Spinal cord (tissue), 10 donors: ENCODE measurements around the gene SLC25A27. TPM values are rescaled to one million over a fixed set of nuclear protein-coding genes. Genes with fewer than 3 reads are reported as not detected.

Source experiments
- DNase-seq, 6 donors: peaks; one replicate each; pipeline versions ENCODE4 v3.0.0 to v3.0.0-alpha.2; 2013 to 2015; ENCODE audit warnings: low spot score in 6 of 6, low read depth in 4 of 6
- H3K27ac ChIP-seq: one replicate; pipeline ENCODE4 v1.5.1; 2013; ENCODE audit warnings: low read depth, low read length, control low read depth
- H3K27me3 ChIP-seq: one replicate; pipeline ENCODE4 v1.6.1; 2013; ENCODE audit warnings: low read length; ENCODE audit not compliant: control insufficient read depth, insufficient read depth
- H3K36me3 ChIP-seq: one replicate; pipeline ENCODE4 v1.6.1; 2013; ENCODE audit warnings: low read length; ENCODE audit not compliant: control insufficient read depth, insufficient read depth
- H3K4me1 ChIP-seq: one replicate; pipeline ENCODE4 v1.6.1; 2013; ENCODE audit warnings: low read length; ENCODE audit not compliant: control insufficient read depth, insufficient read depth
- H3K4me3 ChIP-seq: one replicate; pipeline ENCODE4 v1.5.1; 2013; ENCODE audit warnings: low read depth, low read length, control low read depth
- H3K9me3 ChIP-seq: one replicate; pipeline ENCODE4 v1.6.1; 2013; ENCODE audit warnings: low read length; ENCODE audit not compliant: control insufficient read depth, insufficient read depth
- WGBS: methylation state at CpG from one replicate; pipeline ENCODE4 v1.1.5; 2013; ENCODE audit warnings: missing lambda C conversion rate; ENCODE audit not compliant: insufficient coverage; 5-methylcytosine and 5-hydroxymethylcytosine counted together
- polyA plus RNA-seq, 2 donors: library from polyadenylated mRNA; unstranded; fragments of 120-200 nt; gene quantifications; one replicate each; pipeline ENCODE4 v1.2.1, GENCODE V29; 2013; ENCODE audit not compliant: insufficient read length in 2 of 2
- total RNA-seq, 2 donors: library from RNA; depleted of rRNA in 1 of 2; stranded (reverse); fragments of 120-200 nt in 1 of 2; fragments of >200 nt in 1 of 2; gene quantifications; one replicate each; pipeline versions ENCODE4 v1.2.3 to v1.2.4, GENCODE V29; 2013 to 2014
- donor health status: healthy.

Gene SLC25A27
- total and polyA plus RNA-seq, 4 donors = 43.5 to 69.5 (median 54.9) TPM

GRCh38 chr6:46628498-46628897 is 24.3 kb upstream of the SLC25A27 start:
- no CpG with 5 or more reads among the region's 1 CpG for WGBS
- Histone ChIP-seq H3K27me3 (no peaks in the 10 kb centered on the region), H3K4me3 (no peak overlapping the region), H3K4me1 (no peaks in the 10 kb centered on the region), H3K36me3 (no peaks in the 10 kb centered on the region), H3K9me3 (no peaks in the 10 kb centered on the region), H3K27ac (no peak overlapping the region)
- DNase-seq = no peak

GRCh38 chr6:46628976-46629375 is 23.8 kb upstream of the SLC25A27 start:
- no CpG with 5 or more reads among the region's 3 CpGs for WGBS
- Histone ChIP-seq H3K27ac (no peak overlapping the region), H3K9me3 (no peaks in the 10 kb centered on the region), H3K27me3 (no peaks in the 10 kb centered on the region), H3K4me1 (no peaks in the 10 kb centered on the region), H3K36me3 (no peaks in the 10 kb centered on the region), H3K4me3 (no peak overlapping the region)
- DNase-seq = peak in 1 of 6 donors; percentile 14

DNA sequence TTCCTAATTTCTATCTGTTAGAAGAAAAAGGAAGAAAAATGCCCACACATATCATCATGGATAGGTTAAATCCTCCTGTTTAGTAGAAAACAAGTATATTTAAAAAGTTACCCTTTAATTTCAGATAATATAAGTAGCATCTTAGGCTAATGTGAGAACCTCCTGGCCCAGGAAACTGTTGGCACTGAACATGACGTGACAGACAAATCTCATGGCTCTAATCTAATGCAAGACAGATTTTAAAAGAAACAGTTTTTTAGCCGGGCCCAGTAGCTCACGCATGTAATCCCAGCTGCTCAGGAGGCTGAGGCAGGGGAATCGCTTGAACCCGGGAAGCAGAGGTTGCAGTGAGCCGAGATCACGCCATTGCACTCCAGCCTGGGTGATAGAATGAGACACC is 23.1 kb upstream of the SLC25A27 start:
- no peak overlapping the region for H3K4me3 ChIP-seq
- no peaks in the 10 kb centered on the region for H3K36me3 ChIP-seq
- WGBS = 92% methylated on average over 6 of the region's 7 CpGs
- no peaks in the 10 kb centered on the region for H3K27me3 ChIP-seq
- H3K4me1 ChIP-seq = no peaks in the 10 kb centered on the region
- H3K27ac ChIP-seq = no peak overlapping the region
- DNase-seq = peak in 1 of 6 donors; percentile 36
- no peaks in the 10 kb centered on the region for H3K9me3 ChIP-seq

DNA sequence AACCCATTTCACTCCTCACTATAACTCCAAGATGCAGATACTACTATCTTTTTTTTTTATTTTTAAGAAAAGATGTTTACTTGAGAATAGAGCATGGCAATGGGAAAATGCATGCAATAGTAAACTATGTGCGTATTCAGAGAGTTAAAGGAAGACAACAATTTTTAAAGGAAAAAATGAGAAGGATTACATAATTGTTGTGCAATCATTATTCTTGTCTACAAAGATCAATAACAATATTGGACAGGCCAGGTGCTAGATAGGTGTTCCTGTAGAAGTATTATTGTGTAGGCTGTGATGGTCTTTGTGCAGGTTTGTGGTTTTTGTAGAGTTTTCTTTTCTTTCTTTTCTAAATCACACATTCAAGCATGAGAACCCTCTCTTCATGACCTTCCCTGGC is 20.7 kb upstream of the SLC25A27 start:
- H3K4me3 ChIP-seq = no peak overlapping the region
- H3K36me3 ChIP-seq = no peaks in the 10 kb centered on the region
- H3K27ac ChIP-seq = no peak overlapping the region
- no peaks in the 10 kb centered on the region for H3K4me1 ChIP-seq
- no CpG with 5 or more reads among the region's 1 CpG for WGBS
- DNase-seq = no peak
- no peaks in the 10 kb centered on the region for H3K9me3 ChIP-seq
- no peaks in the 10 kb centered on the region for H3K27me3 ChIP-seq

GRCh38 chr6:46635462-46635861 is 17.3 kb upstream of the SLC25A27 start:
- H3K4me1 ChIP-seq = no peaks in the 10 kb centered on the region
- no peak overlapping the region for H3K27ac ChIP-seq
- H3K27me3 ChIP-seq = no peaks in the 10 kb centered on the region
- WGBS = 100% methylated on average over 4 of the region's 6 CpGs
- no peak for DNase-seq
- no peak overlapping the region for H3K4me3 ChIP-seq
- H3K36me3 ChIP-seq = no peaks in the 10 kb centered on the region
- H3K9me3 ChIP-seq = no peaks in the 10 kb centered on the region

- no peaks in the 10 kb centered on the region for H3K4me1 ChIP-seq
- H3K27me3 ChIP-seq = no peaks in the 10 kb centered on the region
- DNase-seq = peak in 1 of 6 donors; percentile 74
- no CpG with 5 or more reads among the region's 5 CpGs for WGBS
- H3K4me3 ChIP-seq = no peak overlapping the region
- H3K9me3 ChIP-seq = no peaks in the 10 kb centered on the region
- no peak overlapping the region for H3K27ac ChIP-seq
- no peaks in the 10 kb centered on the region for H3K36me3 ChIP-seq
These were observed 15.6 kb upstream of the SLC25A27 start for GRCh38 chr6:46637145-46637544.

DNA sequence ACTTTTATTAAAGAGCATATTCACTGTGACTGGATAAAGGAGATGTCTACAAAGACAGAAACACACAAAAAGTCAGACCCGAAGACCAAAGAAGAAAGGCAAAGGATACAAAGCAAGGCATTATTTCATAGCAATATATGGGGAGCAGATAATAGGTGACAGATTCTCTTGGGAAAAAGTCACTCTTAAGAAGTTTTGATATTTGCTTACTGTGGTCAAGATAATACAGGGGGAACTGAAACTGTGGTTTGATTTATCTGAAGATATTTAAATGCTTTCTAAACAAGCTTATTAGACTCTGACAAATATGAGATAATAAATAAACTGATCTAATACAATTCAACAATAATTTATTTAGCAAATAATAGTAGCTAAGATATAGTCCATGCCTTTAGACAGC is 14.8 kb upstream of the SLC25A27 start:
- no peaks in the 10 kb centered on the region for H3K27me3 ChIP-seq
- no peak for DNase-seq
- H3K36me3 ChIP-seq = no peaks in the 10 kb centered on the region
- WGBS = no CpG with 5 or more reads among the region's 1 CpG
- no peak overlapping the region for H3K4me3 ChIP-seq
- no peaks in the 10 kb centered on the region for H3K9me3 ChIP-seq
- H3K4me1 ChIP-seq = no peaks in the 10 kb centered on the region
- H3K27ac ChIP-seq = no peak overlapping the region

- H3K4me3 ChIP-seq = no peak overlapping the region
- DNase-seq = no peak
- H3K27ac ChIP-seq = no peak overlapping the region
- no peaks in the 10 kb centered on the region for H3K36me3 ChIP-seq
- H3K27me3 ChIP-seq = no peaks in the 10 kb centered on the region
- no peaks in the 10 kb centered on the region for H3K4me1 ChIP-seq
- WGBS = 83% methylated on average over 2 of the region's 2 CpGs
- H3K9me3 ChIP-seq = no peaks in the 10 kb centered on the region
These were observed 14.1 kb upstream of the SLC25A27 start for GRCh38 chr6:46638650-46639049.

DNA sequence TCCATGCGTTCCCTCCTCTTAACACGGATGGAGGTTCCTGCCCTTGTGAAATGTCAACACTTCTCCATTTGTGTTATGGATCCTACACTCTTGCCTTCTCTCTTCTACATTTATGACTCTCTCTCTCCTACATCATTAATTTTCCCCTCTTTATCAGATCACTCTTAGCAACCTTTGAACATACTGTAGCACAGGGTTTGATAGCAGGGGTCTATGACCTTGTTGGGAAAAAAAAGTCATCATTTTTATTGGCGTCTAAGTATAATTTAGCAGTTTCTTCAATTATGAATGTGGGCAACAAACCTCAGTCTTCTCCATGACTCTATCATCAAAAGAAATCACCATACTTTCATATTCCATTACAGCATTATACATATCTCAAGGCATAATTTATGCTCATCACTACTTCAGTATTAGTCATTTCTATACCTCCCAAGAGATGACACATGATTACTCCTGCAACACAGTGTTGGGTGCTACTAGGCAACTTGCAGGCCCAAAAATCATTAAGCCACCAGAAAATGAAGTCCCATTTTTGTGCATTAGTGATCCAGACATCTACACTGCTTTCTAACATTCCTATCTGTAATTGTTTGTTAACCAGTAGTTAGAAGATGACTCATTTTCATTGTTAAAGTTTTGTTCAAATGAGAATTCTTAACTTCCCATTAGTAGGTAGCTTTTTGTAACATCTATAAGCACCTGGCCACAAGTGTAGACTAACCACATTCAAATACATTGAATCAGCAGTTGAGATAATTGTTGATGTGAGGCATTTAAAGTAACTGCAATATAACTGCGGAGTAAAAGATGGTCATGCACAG is 9.6 kb upstream of the SLC25A27 start:
- H3K4me1 ChIP-seq = no peaks in the 10 kb centered on the region
- no peak overlapping the region for H3K4me3 ChIP-seq
- no peak for DNase-seq
- WGBS = 85% methylated on average over 2 of the region's 4 CpGs
- no peaks in the 10 kb centered on the region for H3K9me3 ChIP-seq
- no peaks in the 10 kb centered on the region for H3K36me3 ChIP-seq
- no peaks in the 10 kb centered on the region for H3K27me3 ChIP-seq
- no peak overlapping the region for H3K27ac ChIP-seq

- H3K4me1 ChIP-seq = no peaks in the 10 kb centered on the region
- H3K9me3 ChIP-seq = no peaks in the 10 kb centered on the region
- DNase-seq = no peak
- no peak overlapping the region for H3K27ac ChIP-seq
- WGBS = no CpG with 5 or more reads among the region's 1 CpG
- H3K4me3 ChIP-seq = no peak overlapping the region
- H3K36me3 ChIP-seq = no peaks in the 10 kb centered on the region
- H3K27me3 ChIP-seq = no peaks in the 10 kb centered on the region
These were observed 7.5 kb upstream of the SLC25A27 start for GRCh38 chr6:46645265-46645664.
